ENCODE results near the gene RPS2. TPM values are rescaled to one million over a fixed set of nuclear protein-coding genes. Genes with fewer than 3 reads are reported as not detected.
"Not testable (repeated sequence)": the region's sequence is repeated elsewhere in the genome, so short reads cannot be mapped to it uniquely, and the experiment has no call there.

Gene RPS2
- total RNA-seq, 1 experiment from 2014 or later = 3,874 TPM

DNA sequence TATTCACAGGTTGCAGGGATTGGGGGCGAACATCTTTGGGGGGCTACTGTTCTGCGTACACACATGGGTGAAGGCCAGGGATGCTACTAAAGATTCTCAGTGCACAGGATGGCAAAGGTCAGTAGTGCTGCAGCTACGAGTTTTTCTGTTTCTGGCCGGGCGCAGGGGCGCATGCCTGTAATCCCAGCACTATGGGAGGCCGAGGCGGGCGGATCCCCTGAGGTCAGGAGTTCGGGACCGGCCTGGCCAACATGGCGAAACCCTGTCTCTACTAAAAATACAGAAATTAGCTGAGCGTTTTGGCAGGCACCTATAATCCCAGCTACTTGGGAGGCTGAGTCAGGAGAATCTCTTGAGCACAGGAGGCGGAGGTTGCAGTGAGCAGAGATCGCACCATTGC is 48.9 kb upstream of the RPS2 start:
- no peak overlapping the region for H2BK20ac ChIP-seq (ENCODE audit: low read depth, low read length, poor library complexity, severe bottlenecking)
- no peaks in the 10 kb centered on the region for H3K9me3 Mint-ChIP-seq
- H3K4me2 ChIP-seq (ENCODE audit: insufficient read depth, insufficient read length, low read length) = no peak overlapping the region
- no peak overlapping the region for H3K9ac ChIP-seq (ENCODE audit: extremely low read depth, insufficient read length, low read length)
- H3K27ac ChIP-seq (ENCODE audit: insufficient read length, low read depth, low read length) = no peak overlapping the region
- H3K4me3 Mint-ChIP-seq = no peak overlapping the region; a peak in 1 of 5 replicates
- H3K27me3 Mint-ChIP-seq (ENCODE audit: low read depth) = peaks cover 23% of the 10 kb centered on the region
- H2BK15ac ChIP-seq (ENCODE audit: low read depth, low read length) = no peak overlapping the region
- H3K23me2 ChIP-seq (ENCODE audit: insufficient read length, low read depth, low read length, poor library complexity, severe bottlenecking) = peaks cover 10% of the 10 kb centered on the region
- H3K23ac ChIP-seq (ENCODE audit: insufficient read length, low read depth, low read length) = no peak overlapping the region
- no peak overlapping the region for H2AFZ ChIP-seq (ENCODE audit: low read length)
- H2AK5ac ChIP-seq (ENCODE audit: insufficient read length, low read length) = no peak overlapping the region
- H3K4me1 ChIP-seq (ENCODE audit: insufficient read depth, low read length) = peaks cover 4% of the 10 kb centered on the region; the same call in 1 of the 2 replicates
- no peak overlapping the region for H3K27ac Mint-ChIP-seq
- H2BK5ac ChIP-seq (ENCODE audit: insufficient read length, low read length) = no peak overlapping the region
- no peaks in the 10 kb centered on the region for H3K9me3 ChIP-seq (ENCODE audit: control insufficient read depth, low read depth, low read length)
- H4K5ac ChIP-seq (ENCODE audit: insufficient read length, low read depth, low read length) = no peak overlapping the region
- no peak overlapping the region for H4K91ac ChIP-seq (ENCODE audit: insufficient read length, low read depth, low read length)
- H3K56ac ChIP-seq (ENCODE audit: insufficient read length, low read depth, low read length) = no peak overlapping the region
- no peak overlapping the region for H2BK12ac ChIP-seq (ENCODE audit: insufficient read length, low read depth, low read length)
- no peaks in the 10 kb centered on the region for H3K27me3 ChIP-seq (ENCODE audit: insufficient read depth, low read length)
- H3T11ph ChIP-seq (ENCODE audit: low read length) = no peak overlapping the region
- no CpG with 5 or more reads among the region's 15 CpGs for WGBS (ENCODE audit: extremely low coverage, insufficient read length, low lambda C conversion rate)
- no peak overlapping the region for H2BK120ac ChIP-seq (ENCODE audit: low read depth, low read length, poor library complexity, severe bottlenecking)
- peaks cover 5% of the 10 kb centered on the region; the same call in 1 of the 2 replicates for H3K79me2 ChIP-seq (ENCODE audit: insufficient read depth, low read length)
- no peaks in the 10 kb centered on the region for H3K79me1 ChIP-seq (ENCODE audit: insufficient read depth, low read depth, low read length, poor library complexity, severe bottlenecking)
- TF ChIP-seq CTCF (conservative IDR thresholded peaks at IDR 0.05) = no peak
- H3K4ac ChIP-seq (ENCODE audit: low read depth, low read length) = no peak overlapping the region
- no peaks in the 10 kb centered on the region for H4K20me1 ChIP-seq (ENCODE audit: control insufficient read depth, insufficient read depth, insufficient read length)
- no peak for DNase-seq
- H3K14ac ChIP-seq (ENCODE audit: insufficient read depth, low read length) = no peak overlapping the region
- H4K8ac ChIP-seq (replicated peaks; ENCODE audit: insufficient read length, low read depth, low read length) = no peak overlapping the region
- peaks cover 7 to 9% of the 10 kb centered on the region in 2 experiments for H3K4me1 Mint-ChIP-seq
- H3K36me3 Mint-ChIP-seq (ENCODE audit: insufficient read depth in 1 of 3, low read depth in 3 of 3) = peaks cover under 1 to 3% (median 2%) of the 10 kb centered on the region in 3 experiments; a peak in 5 of 7 replicates
- no peak overlapping the region for H3K18ac ChIP-seq (ENCODE audit: insufficient read length, low read depth, low read length)

DNA sequence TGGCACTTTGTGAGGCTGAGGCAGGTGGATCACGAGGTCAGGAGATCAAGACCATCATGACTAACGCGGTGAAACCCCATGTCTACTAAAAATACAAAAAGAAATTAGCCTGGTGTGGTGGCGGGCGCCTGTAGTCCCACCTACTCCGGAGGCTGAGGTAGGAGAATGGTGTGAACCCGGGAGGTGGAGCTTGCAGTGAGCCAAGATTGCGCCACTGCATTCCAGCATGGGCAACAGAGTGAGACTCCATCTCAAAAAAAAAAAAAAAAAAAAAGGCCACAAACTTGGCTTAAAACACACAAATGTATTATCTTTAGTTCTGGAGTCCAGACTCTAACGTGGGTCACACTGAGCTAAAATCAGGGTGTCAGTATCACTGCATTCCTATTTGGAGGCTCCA is 47.1 kb upstream of the RPS2 start:
- not testable (repeated sequence) for H2AFZ ChIP-seq (ENCODE audit: low read length); H3K4me3 Mint-ChIP-seq

More for the DNA sequence above, 47.1 kb upstream of the RPS2 start:
- H2BK20ac ChIP-seq (ENCODE audit: low read depth, low read length, poor library complexity, severe bottlenecking); H3K9me3 Mint-ChIP-seq; H4K20me1 ChIP-seq (ENCODE audit: control insufficient read depth, insufficient read depth, insufficient read length); H3K56ac ChIP-seq (ENCODE audit: insufficient read length, low read depth, low read length); H3K14ac ChIP-seq (ENCODE audit: insufficient read depth, low read length); H3K23ac ChIP-seq (ENCODE audit: insufficient read length, low read depth, low read length); H4K91ac ChIP-seq (ENCODE audit: insufficient read length, low read depth, low read length); H3K9me3 ChIP-seq (ENCODE audit: control insufficient read depth, low read depth, low read length); H2BK5ac ChIP-seq (ENCODE audit: insufficient read length, low read length); H3K18ac ChIP-seq (ENCODE audit: insufficient read length, low read depth, low read length); H3K27ac Mint-ChIP-seq; H2BK15ac ChIP-seq (ENCODE audit: low read depth, low read length); H3K9ac ChIP-seq (ENCODE audit: extremely low read depth, insufficient read length, low read length); DNase-seq; H3K27me3 Mint-ChIP-seq (ENCODE audit: low read depth); H3K4ac ChIP-seq (ENCODE audit: low read depth, low read length); H2BK12ac ChIP-seq (ENCODE audit: insufficient read length, low read depth, low read length); H3T11ph ChIP-seq (ENCODE audit: low read length); H3K27me3 ChIP-seq (ENCODE audit: insufficient read depth, low read length); H4K8ac ChIP-seq (replicated peaks; ENCODE audit: insufficient read length, low read depth, low read length); H3K4me1 ChIP-seq (ENCODE audit: insufficient read depth, low read length); H3K27ac ChIP-seq (ENCODE audit: insufficient read length, low read depth, low read length); H3K4me2 ChIP-seq (ENCODE audit: insufficient read depth, insufficient read length, low read length); H4K5ac ChIP-seq (ENCODE audit: insufficient read length, low read depth, low read length); H2BK120ac ChIP-seq (ENCODE audit: low read depth, low read length, poor library complexity, severe bottlenecking); H2AK5ac ChIP-seq (ENCODE audit: insufficient read length, low read length): not testable (repeated sequence)
- Mint-ChIP-seq H3K4me1 (peaks cover 15 to 21% of the 10 kb centered on the region in 2 experiments), H3K36me3 (ENCODE audit: insufficient read depth in 1 of 3, low read depth in 3 of 3) (peaks cover 5 to 12% (median 10%) of the 10 kb centered on the region in 3 experiments)
- no CpG with 5 or more reads among the region's 9 CpGs for WGBS (ENCODE audit: extremely low coverage, insufficient read length, low lambda C conversion rate)
- peaks cover 15% of the 10 kb centered on the region for H3K79me1 ChIP-seq (ENCODE audit: insufficient read depth, low read depth, low read length, poor library complexity, severe bottlenecking)
- H3K23me2 ChIP-seq (ENCODE audit: insufficient read length, low read depth, low read length, poor library complexity, severe bottlenecking) = peaks cover 11% of the 10 kb centered on the region
- peaks cover 21% of the 10 kb centered on the region; the same call in 1 of the 2 replicates for H3K79me2 ChIP-seq (ENCODE audit: insufficient read depth, low read length)

Data from H9 (cell line).